HepG2 (cell line): ENCODE data around the gene BLMH. TPM values are rescaled to one million over a fixed set of nuclear protein-coding genes. Genes with fewer than 3 reads are reported as not detected.
A peak's percentile ranks its signal among the peaks of the same experiment; 100 is the strongest.

ENCODE experiments used
- ADNP ChIP-seq: sonication (generic); formaldehyde crosslinking; IDR thresholded peaks from 2 replicates; pipeline ENCODE4 v1.4.0; 2020; ENCODE audit warnings: missing genetic modification reagents
- BCL6 ChIP-seq: IDR thresholded peaks from 2 replicates; pipeline ENCODE4 v1.6.1; 2016; ENCODE audit warnings: missing genetic modification reagents, missing compliant biosample characterization
- GATA4 ChIP-seq: sonication (generic); IDR thresholded peaks from 2 replicates; pipeline ENCODE4 v1.6.1; 2016; ENCODE audit warnings: antibody characterized with exemption, low read depth, borderline replicate concordance
- JUNB ChIP-seq: sonication (generic); formaldehyde crosslinking; IDR thresholded peaks from 2 replicates; pipeline ENCODE4 v1.8.0; 2022; ENCODE audit warnings: missing genetic modification reagents, mild to moderate bottlenecking, borderline replicate concordance
- KAT8 ChIP-seq: IDR thresholded peaks from 2 replicates; pipeline ENCODE4 v1.6.1; 2016; ENCODE audit warnings: missing genetic modification reagents, missing compliant biosample characterization
- SNAI1 ChIP-seq: sonication (generic); formaldehyde crosslinking; IDR thresholded peaks from 2 replicates; pipeline ENCODE4 v1.5.0; 2020; ENCODE audit warnings: mild to moderate bottlenecking, missing genetic modification reagents, borderline replicate concordance
- ZMAT3 ChIP-seq: sonication (generic); formaldehyde crosslinking; conservative IDR thresholded peaks from 2 replicates; pipeline ENCODE4 v1.7.0; 2021; ENCODE audit warnings: missing genetic modification reagents
- ZNF20 ChIP-seq: sonication (generic); formaldehyde crosslinking; IDR thresholded peaks from 2 replicates; pipeline ENCODE4 v1.4.0; 2020; ENCODE audit warnings: mild to moderate bottlenecking, moderate library complexity, missing genetic modification reagents
- ZNF224 ChIP-seq: sonication (generic); formaldehyde crosslinking; IDR thresholded peaks from 2 replicates; pipeline ENCODE4 v1.5.0; 2020; ENCODE audit warnings: mild to moderate bottlenecking, missing genetic modification reagents
- ZNF850 ChIP-seq: sonication (generic); formaldehyde crosslinking; conservative IDR thresholded peaks from 2 replicates; pipeline ENCODE4 v1.9.0; 2021; ENCODE audit warnings: mild to moderate bottlenecking, missing genetic modification reagents
- polyA plus RNA-seq, 8 experiments: library from polyadenylated mRNA; depleted of rRNA in 3 of 8; stranded (reverse) in 7 of 8; unstranded in 1 of 8; fragments of >200 nt; fragmentation: Illumina TruSeq in 4 of 8; extraction: Trizol in 4 of 8; gene quantifications; 2 replicates each; pipeline versions ENCODE4 v1.2.1 to v1.2.3, GENCODE V29; 2011 to 2016; ENCODE audit warnings: low read depth in 4 of 8, missing spikeins in 1 of 8, mixed read lengths in 1 of 8; ENCODE audit not compliant: insufficient read depth in 1 of 8
- total RNA-seq, 5 experiments: library from RNA; depleted of rRNA; stranded (reverse); fragments of >200 nt; fragmentation: Illumina TruSeq; extraction: Trizol; gene quantifications; 2 replicates each; pipeline ENCODE4 v1.2.3, GENCODE V29; 2016; ENCODE audit warnings: low read depth in 1 of 5
- TF ChIP-seq, protein P1 (sequence below): sonication (generic); formaldehyde crosslinking; IDR thresholded peaks from 2 replicates; pipeline ENCODE4 v1.4.0; 2020; ENCODE audit warnings: missing genetic modification reagents, mild to moderate bottlenecking, borderline replicate concordance
- TF ChIP-seq, protein P2 (sequence below): sonication (generic); formaldehyde crosslinking; IDR thresholded peaks from 2 replicates; pipeline ENCODE4 v1.4.0; 2020; ENCODE audit warnings: mild to moderate bottlenecking, missing genetic modification reagents
- TF ChIP-seq, protein P3 (sequence below): sonication (generic); formaldehyde crosslinking; IDR thresholded peaks from 2 replicates; pipeline ENCODE4 v1.5.0; 2020; ENCODE audit warnings: mild to moderate bottlenecking, missing genetic modification reagents, moderate library complexity
- TF ChIP-seq, protein P4 (sequence below): IDR thresholded peaks from 2 replicates; pipeline ENCODE4 v1.6.1; 2016; ENCODE audit warnings: low read depth
- TF ChIP-seq, protein P5 (sequence below): sonication (generic); formaldehyde crosslinking; IDR thresholded peaks from 2 replicates; pipeline ENCODE4 v1.8.0; 2022; ENCODE audit warnings: mild to moderate bottlenecking, missing genetic modification reagents; ENCODE audit not compliant: insufficient replicate concordance

The BLMH gene
- total and polyA plus RNA-seq, 2 of the 13 experiments (the other 11 are each of a cell fraction or from before 2014, with no cell fraction given): 12.1 to 41.0 TPM

DNA sequence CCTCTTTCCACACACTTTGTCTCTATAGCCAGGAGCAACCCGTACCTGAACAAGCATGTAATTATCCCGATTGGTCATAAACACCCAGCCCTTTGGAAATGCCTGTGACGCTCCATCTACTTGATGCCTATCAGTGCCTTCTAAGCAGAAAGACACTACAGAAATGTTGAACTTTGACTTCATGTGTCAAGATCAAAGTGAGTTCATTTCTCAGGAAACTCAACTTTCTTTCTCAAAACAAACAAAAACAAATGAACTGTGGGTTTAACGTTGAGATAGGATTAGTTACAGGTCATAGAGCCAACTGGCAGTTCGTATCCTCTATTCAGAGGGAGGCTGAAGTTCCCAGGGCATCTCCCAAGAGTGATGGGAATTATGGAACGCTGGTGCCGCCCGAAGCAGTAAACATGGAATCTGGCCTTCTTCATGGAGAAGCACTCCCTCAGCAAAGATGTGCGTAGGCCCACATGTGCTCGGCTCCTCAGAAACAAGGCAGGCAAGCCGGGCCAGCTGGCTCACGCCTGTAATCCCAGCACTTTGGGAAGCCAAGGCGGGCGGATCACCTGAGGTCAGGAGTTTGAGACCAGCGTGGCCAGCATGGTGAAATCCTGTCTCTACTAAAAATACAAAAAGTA, 65.7 kb downstream of the BLMH start (continued):
- TF ChIP-seq, protein P1, sequence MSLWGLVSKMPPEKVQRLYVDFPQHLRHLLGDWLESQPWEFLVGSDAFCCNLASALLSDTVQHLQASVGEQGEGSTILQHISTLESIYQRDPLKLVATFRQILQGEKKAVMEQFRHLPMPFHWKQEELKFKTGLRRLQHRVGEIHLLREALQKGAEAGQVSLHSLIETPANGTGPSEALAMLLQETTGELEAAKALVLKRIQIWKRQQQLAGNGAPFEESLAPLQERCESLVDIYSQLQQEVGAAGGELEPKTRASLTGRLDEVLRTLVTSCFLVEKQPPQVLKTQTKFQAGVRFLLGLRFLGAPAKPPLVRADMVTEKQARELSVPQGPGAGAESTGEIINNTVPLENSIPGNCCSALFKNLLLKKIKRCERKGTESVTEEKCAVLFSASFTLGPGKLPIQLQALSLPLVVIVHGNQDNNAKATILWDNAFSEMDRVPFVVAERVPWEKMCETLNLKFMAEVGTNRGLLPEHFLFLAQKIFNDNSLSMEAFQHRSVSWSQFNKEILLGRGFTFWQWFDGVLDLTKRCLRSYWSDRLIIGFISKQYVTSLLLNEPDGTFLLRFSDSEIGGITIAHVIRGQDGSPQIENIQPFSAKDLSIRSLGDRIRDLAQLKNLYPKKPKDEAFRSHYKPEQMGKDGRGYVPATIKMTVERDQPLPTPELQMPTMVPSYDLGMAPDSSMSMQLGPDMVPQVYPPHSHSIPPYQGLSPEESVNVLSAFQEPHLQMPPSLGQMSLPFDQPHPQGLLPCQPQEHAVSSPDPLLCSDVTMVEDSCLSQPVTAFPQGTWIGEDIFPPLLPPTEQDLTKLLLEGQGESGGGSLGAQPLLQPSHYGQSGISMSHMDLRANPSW (CRISPR knock-in tag): 0 out of 2 replicates have a peak, but pooled peaks have one; percentile 50
- TF ChIP-seq ZNF224 (no peak), ZNF20 (CRISPR knock-in tag) (no peak), ZNF850 (CRISPR knock-in tag) (no peak), ZMAT3 (CRISPR knock-in tag) (peak; percentile 14; the same call in 1 of the 2 replicates), JUNB (CRISPR knock-in tag) (no peak), BCL6 (peak; percentile 88), SNAI1 (CRISPR knock-in tag) (no peak), ADNP (CRISPR knock-in tag) (no peak), KAT8 (CRISPR knock-in tag) (0 out of 2 replicates have a peak, but pooled peaks have one; percentile 29), GATA4 (no peak; the same call in 1 of the 2 replicates)
- TF ChIP-seq, protein P2, sequence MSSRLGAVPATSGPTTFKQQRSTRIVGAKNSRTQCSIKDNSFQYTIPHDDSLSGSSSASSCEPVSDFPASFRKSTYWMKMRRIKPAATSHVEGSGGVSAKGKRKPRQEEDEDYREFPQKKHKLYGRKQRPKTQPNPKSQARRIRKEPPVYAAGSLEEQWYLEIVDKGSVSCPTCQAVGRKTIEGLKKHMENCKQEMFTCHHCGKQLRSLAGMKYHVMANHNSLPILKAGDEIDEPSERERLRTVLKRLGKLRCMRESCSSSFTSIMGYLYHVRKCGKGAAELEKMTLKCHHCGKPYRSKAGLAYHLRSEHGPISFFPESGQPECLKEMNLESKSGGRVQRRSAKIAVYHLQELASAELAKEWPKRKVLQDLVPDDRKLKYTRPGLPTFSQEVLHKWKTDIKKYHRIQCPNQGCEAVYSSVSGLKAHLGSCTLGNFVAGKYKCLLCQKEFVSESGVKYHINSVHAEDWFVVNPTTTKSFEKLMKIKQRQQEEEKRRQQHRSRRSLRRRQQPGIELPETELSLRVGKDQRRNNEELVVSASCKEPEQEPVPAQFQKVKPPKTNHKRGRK (CRISPR knock-in tag): no peak
- TF ChIP-seq, protein P3, sequence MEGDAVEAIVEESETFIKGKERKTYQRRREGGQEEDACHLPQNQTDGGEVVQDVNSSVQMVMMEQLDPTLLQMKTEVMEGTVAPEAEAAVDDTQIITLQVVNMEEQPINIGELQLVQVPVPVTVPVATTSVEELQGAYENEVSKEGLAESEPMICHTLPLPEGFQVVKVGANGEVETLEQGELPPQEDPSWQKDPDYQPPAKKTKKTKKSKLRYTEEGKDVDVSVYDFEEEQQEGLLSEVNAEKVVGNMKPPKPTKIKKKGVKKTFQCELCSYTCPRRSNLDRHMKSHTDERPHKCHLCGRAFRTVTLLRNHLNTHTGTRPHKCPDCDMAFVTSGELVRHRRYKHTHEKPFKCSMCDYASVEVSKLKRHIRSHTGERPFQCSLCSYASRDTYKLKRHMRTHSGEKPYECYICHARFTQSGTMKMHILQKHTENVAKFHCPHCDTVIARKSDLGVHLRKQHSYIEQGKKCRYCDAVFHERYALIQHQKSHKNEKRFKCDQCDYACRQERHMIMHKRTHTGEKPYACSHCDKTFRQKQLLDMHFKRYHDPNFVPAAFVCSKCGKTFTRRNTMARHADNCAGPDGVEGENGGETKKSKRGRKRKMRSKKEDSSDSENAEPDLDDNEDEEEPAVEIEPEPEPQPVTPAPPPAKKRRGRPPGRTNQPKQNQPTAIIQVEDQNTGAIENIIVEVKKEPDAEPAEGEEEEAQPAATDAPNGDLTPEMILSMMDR (CRISPR knock-in tag): no peak
- TF ChIP-seq, protein P4, sequence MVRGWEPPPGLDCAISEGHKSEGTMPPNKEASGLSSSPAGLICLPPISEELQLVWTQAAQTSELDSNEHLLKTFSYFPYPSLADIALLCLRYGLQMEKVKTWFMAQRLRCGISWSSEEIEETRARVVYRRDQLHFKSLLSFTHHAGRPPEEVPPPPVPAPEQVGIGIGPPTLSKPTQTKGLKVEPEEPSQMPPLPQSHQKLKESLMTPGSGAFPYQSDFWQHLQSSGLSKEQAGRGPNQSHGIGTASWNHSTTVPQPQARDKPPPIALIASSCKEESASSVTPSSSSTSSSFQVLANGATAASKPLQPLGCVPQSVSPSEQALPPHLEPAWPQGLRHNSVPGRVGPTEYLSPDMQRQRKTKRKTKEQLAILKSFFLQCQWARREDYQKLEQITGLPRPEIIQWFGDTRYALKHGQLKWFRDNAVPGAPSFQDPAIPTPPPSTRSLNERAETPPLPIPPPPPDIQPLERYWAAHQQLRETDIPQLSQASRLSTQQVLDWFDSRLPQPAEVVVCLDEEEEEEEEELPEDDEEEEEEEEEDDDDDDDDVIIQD (CRISPR knock-in tag): 0 out of 2 replicates have a peak, but pooled peaks have one; percentile 42
- TF ChIP-seq, protein P5, sequence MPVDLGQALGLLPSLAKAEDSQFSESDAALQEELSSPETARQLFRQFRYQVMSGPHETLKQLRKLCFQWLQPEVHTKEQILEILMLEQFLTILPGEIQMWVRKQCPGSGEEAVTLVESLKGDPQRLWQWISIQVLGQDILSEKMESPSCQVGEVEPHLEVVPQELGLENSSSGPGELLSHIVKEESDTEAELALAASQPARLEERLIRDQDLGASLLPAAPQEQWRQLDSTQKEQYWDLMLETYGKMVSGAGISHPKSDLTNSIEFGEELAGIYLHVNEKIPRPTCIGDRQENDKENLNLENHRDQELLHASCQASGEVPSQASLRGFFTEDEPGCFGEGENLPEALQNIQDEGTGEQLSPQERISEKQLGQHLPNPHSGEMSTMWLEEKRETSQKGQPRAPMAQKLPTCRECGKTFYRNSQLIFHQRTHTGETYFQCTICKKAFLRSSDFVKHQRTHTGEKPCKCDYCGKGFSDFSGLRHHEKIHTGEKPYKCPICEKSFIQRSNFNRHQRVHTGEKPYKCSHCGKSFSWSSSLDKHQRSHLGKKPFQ (CRISPR knock-in tag): no peak
